Cerebellar cortex (tissue), 1 donor: ENCODE results near the gene CFAP43.

Experiments used
- DNase-seq: peaks from one replicate; pipeline ENCODE4 v3.0.0-alpha.2; 2015; ENCODE audit warnings: low spot score

CFAP43 gene

GRCh38 chr10:104099269-104099668 lies 132.9 kb downstream of the CFAP43 start:
- DNase-seq, result no peak

DNA sequence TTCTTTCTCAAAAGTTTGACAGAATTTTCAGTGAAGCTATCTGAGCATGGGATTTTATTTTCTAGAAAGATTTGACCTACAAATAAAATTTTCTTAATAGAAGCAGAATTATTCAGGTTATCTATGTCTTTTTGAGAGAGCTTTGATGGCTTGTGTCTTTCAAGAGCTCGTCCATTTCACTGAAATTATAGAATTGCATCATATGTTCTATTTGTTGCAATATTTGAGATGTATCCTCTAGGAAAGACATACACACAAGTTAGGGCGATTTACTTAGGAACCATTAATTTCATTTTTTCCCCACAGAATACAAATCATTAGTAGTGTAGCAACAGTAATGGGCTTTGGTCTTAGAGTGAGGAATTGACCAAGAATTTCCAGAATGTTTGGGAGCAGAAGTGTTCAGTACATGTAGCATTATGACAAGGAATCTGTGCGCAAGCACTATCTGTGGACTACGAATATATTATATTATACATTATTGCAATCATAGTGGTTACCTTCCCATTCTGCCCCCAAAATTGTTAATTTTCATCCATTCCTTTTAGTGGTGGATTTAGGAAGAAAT lies 133.7 kb downstream of the CFAP43 start:
- no peak for DNase-seq

DNA sequence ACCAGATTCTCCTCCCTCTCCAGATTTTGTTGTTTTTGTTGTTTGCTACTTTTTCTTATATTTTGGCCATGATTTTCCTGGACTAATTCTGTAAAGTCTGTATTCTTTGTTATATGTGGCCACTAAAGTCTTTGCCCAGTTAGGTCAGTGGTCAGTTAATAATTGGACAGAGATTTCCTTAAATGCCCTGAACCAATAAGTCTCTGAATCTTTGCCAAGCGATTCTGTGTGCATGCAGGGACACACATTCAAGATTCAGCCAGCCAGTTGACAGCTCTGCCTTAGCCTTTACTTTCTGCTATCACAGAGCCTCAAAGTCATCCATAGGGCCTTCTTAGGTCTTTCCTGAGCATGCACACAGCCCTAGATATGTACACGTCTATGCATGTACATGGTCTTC lies 135.5 kb downstream of the CFAP43 start:
- DNase-seq, result no peak

GRCh38 chr10:104092749-104093148 lies 139.4 kb downstream of the CFAP43 start:
- DNase-seq, result no peak

DNA sequence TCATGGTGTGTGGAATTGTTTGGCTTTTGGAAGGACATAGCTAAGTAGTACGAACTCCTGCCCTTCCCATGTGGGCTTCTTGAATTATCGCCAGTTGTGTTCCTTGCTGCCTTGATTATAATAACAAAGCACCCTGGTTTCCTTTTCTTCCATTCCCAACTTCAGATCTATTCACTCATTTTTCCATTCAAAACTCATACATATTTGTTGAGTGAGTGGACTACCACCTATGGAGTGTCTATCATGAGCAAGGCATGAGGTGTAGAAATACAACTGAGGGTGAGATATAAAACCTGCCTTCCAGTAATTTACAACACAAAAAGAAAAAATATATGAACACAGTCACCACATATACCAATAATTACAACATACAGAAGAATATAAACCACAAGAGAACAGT lies 141.6 kb downstream of the CFAP43 start:
- no peak for DNase-seq

DNA sequence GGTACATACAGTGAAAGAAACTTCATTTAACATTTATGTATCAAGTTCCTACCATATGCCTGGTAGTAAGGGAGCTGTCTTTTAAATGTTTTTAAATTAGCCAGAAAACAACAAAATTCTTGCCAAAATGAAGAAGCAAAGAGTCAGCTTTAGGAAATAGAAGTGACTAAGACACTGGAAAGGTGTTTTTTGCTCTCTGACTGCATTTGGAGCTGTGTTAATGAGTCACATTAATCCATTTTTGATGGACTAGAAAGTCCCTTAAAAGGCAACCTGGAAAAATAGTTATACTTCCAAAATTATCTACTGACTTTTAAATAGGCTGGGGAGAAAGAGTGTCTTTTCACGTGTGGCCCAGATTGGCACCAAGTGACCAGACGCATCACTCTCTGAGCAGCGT lies 142.5 kb downstream of the CFAP43 start:
- no peak for DNase-seq

DNA sequence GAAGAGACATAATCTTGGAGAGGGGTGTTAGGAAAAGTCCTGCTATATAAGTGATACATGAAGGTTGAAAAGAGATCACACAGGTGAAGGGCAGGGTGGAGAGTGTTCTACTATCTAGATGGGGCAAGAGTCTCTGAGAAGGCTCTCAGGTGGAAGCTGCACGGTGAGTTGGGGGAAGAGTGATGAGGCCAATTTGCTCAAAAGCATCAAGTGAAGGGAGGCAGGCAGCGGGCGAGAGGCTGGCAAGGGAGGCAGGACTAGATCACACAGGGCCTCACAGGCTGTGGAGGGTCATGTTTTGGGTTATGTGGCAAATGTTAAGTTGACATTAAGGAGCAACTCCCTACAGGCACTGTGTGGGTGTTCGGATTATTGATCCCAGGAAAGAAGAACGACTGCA lies 143.9 kb downstream of the CFAP43 start:
- DNase-seq, result no peak

DNA sequence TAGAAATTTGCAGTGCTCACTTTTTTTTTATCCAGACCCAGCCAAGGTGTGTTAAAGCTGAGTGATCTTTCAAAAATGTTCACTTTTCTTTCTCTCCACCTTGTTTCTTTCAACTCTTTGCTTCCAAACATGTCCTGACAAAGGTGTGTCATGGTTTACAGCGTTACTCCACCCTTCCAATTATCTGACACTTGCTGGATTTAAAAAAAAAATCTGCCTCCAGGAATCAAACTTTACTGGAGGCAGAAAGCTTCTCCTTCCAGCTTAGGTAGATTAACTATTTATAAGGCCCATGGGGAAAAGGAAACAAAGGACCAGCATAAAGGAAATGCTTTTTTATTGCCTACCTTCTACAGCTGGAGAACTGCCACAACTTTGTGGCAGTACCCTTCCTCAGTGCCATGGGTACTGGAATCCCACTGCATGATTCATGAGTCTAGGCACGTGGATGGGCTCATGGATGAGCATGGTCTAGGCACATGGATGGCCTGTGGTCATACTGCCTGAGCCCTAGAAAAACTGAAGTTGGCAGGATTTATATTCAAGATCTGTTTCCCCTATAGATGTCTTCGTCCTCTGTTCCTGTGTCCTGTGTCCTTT lies 146.3 kb downstream of the CFAP43 start, which contains the start of gene COL17A1:
TSS of gene COL17A1 (minus strand) at position 80 of the 600 bp plus-strand sequence. CDS start 5,207 bp downstream, outside the sequence.
- DNase-seq, result no peak

- no peak for DNase-seq
These were observed 147.6 kb downstream of the CFAP43 start for GRCh38 chr10:104084482-104085142.

DNA sequence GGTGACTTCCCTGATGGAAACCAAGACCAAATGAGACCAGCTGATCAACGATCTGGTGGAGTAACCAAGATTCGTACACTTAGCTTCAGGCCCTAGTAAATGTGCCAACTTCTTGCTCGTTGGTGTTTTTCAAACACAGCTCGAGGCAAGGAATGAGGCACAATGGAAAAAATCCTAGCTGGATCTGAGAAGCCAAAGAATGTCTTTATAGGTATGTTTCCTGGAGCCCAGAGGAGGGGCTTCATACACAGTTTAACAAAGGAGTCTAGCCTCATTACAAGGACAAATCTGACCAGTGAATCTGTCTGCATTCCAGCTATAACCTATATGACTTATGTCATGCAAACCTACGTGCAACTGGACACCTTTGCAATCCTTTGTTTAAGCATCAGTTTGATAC lies 150.2 kb downstream of the CFAP43 start:
- DNase-seq, result no peak

DNA sequence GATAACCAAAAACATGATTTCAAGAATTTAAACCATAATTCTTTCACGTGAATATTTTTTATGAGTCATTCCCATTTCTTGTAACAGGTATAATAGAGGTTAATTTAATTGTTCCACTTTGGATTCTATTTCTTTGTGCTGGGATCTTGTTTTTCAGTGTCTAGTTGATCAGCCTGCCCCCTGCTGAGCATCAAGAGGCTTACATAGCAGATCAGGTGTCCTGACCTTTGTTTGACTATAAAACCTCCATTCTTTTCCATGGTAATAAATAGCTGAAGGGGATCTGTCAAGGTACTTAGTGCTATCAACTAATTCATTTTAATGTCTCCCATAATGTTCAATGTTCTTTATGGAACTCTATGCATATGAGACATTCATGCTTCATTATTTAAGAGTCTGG lies 151.4 kb downstream of the CFAP43 start:
- DNase-seq, result no peak
